HepG2 (cell line): Measurements from ENCODE around the gene RASSF4. TPM values are rescaled to one million over a fixed set of nuclear protein-coding genes. Genes with fewer than 3 reads are reported as not detected.

Experiments used
- ARNT ChIP-seq: fragments of 450-650 bp; IDR thresholded peaks from 2 replicates; pipeline ENCODE4 v1.6.1; 2017
- CHCHD3 ChIP-seq: sonication (generic); formaldehyde crosslinking; IDR thresholded peaks from 2 replicates; pipeline ENCODE4 v1.8.0; 2022; ENCODE audit warnings: mild to moderate bottlenecking, missing genetic modification reagents, moderate library complexity
- CREM ChIP-seq, 2 experiments: sonication (generic) in 1 of 2; formaldehyde crosslinking in 1 of 2; IDR thresholded peaks; 2 replicates each; pipeline versions ENCODE4 v1.4.0 to v1.6.1; 2016 to 2020; ENCODE audit warnings: antibody characterized with exemption in 1 of 2, mild to moderate bottlenecking in 1 of 2, missing genetic modification reagents in 1 of 2
- ELF1 ChIP-seq: sonication (generic); formaldehyde crosslinking; IDR thresholded peaks from 2 replicates; pipeline ENCODE4 v1.4.0; 2020; ENCODE audit warnings: missing genetic modification reagents
- HDAC1 ChIP-seq: sonication (generic); formaldehyde crosslinking; IDR thresholded peaks from 2 replicates; pipeline ENCODE4 v1.5.1; 2020; ENCODE audit warnings: mild to moderate bottlenecking, missing genetic modification reagents
- HNRNPLL ChIP-seq: fragments of 200-400 bp; formaldehyde crosslinking; IDR thresholded peaks from 2 replicates; pipeline ENCODE4 v1.6.1; 2017; ENCODE audit warnings: mild to moderate bottlenecking, low read depth, low read length; ENCODE audit not compliant: poor library complexity, severe bottlenecking
- KMT2A ChIP-seq: sonication (generic); formaldehyde crosslinking; IDR thresholded peaks from 2 replicates; pipeline ENCODE4 v1.4.0; 2020; ENCODE audit warnings: missing genetic modification reagents
- MZF1 ChIP-seq: sonication (generic); formaldehyde crosslinking; IDR thresholded peaks from 2 replicates; pipeline ENCODE4 v1.8.1; 2023; ENCODE audit warnings: mild to moderate bottlenecking, missing genetic modification reagents, borderline replicate concordance
- NCOR1 ChIP-seq: fragments of 200-600 bp; sonication (generic); IDR thresholded peaks from 2 replicates; pipeline ENCODE4 v1.7.0; 2017; ENCODE audit warnings: antibody characterized with exemption, low read length, borderline replicate concordance
- NKX3-1 ChIP-seq: sonication (generic); formaldehyde crosslinking; IDR thresholded peaks from 2 replicates; pipeline ENCODE4 v1.5.0; 2020; ENCODE audit warnings: missing genetic modification reagents
- PHF21A ChIP-seq: sonication (generic); formaldehyde crosslinking; IDR thresholded peaks from 2 replicates; pipeline ENCODE4 v1.5.0; 2020; ENCODE audit warnings: mild to moderate bottlenecking, missing genetic modification reagents
- PRDM10 ChIP-seq: sonication (generic); formaldehyde crosslinking; IDR thresholded peaks from 2 replicates; pipeline ENCODE4 v1.4.0; 2020; ENCODE audit warnings: low read depth, missing genetic modification reagents
- RARA ChIP-seq: IDR thresholded peaks from 2 replicates; pipeline ENCODE4 v1.6.1; 2016; ENCODE audit warnings: missing genetic modification reagents, missing compliant biosample characterization
- RXRA ChIP-seq: sonication (generic); formaldehyde crosslinking; IDR thresholded peaks from 2 replicates; pipeline ENCODE4 v1.5.1; 2020; ENCODE audit warnings: missing genetic modification reagents
- SIN3A ChIP-seq: IDR thresholded peaks from 2 replicates; pipeline ENCODE4 v1.6.1; 2011; ENCODE audit warnings: low read depth, mild to moderate bottlenecking, control low read depth, low read length, borderline replicate concordance
- SKI ChIP-seq: fragments of 450-650 bp; IDR thresholded peaks from one replicate; pipeline ENCODE4 v1.6.1; 2018; ENCODE audit warnings: mild to moderate bottlenecking; ENCODE audit not compliant: partially characterized antibody
- SPEN ChIP-seq: sonication (generic); formaldehyde crosslinking; IDR thresholded peaks from 2 replicates; pipeline ENCODE4 v1.5.1; 2020; ENCODE audit warnings: low read depth, mild to moderate bottlenecking, missing genetic modification reagents
- SYNCRIP ChIP-seq: fragments of 200-400 bp; formaldehyde crosslinking; IDR thresholded peaks from 2 replicates; pipeline ENCODE4 v1.6.1; 2018; ENCODE audit warnings: mild to moderate bottlenecking, low read depth, low read length; ENCODE audit not compliant: insufficient read depth
- THYN1 ChIP-seq: sonication (generic); formaldehyde crosslinking; IDR thresholded peaks from 2 replicates; pipeline ENCODE4 v1.8.1; 2023; ENCODE audit warnings: low read depth, mild to moderate bottlenecking, moderate library complexity, missing genetic modification reagents, borderline replicate concordance
- ZMYM2 ChIP-seq: sonication (generic); formaldehyde crosslinking; IDR thresholded peaks from 2 replicates; pipeline ENCODE4 v1.8.0; 2022; ENCODE audit warnings: mild to moderate bottlenecking, missing genetic modification reagents
- ZNF484 ChIP-seq: sonication (generic); formaldehyde crosslinking; IDR thresholded peaks from 2 replicates; pipeline ENCODE4 v1.5.1; 2020; ENCODE audit warnings: mild to moderate bottlenecking, low read depth, missing genetic modification reagents, borderline replicate concordance
- ZNF496 ChIP-seq: sonication (generic); formaldehyde crosslinking; IDR thresholded peaks from 2 replicates; pipeline ENCODE4 v1.8.1; 2023; ENCODE audit warnings: mild to moderate bottlenecking, moderate library complexity, missing genetic modification reagents; ENCODE audit not compliant: insufficient replicate concordance
- ZNF598 ChIP-seq: sonication (generic); formaldehyde crosslinking; IDR thresholded peaks from 2 replicates; pipeline ENCODE4 v1.5.1; 2020; ENCODE audit warnings: mild to moderate bottlenecking, missing genetic modification reagents, borderline replicate concordance
- ZNF607 ChIP-seq: sonication (generic); formaldehyde crosslinking; IDR thresholded peaks from 2 replicates; pipeline ENCODE4 v1.5.1; 2020; ENCODE audit warnings: missing genetic modification reagents, mild to moderate bottlenecking, borderline replicate concordance
- ZNF768 ChIP-seq: sonication (generic); formaldehyde crosslinking; IDR thresholded peaks from 2 replicates; pipeline ENCODE4 v1.4.0; 2020; ENCODE audit warnings: missing genetic modification reagents
- ZNF790 ChIP-seq: sonication (generic); formaldehyde crosslinking; IDR thresholded peaks from 2 replicates; pipeline ENCODE4 v1.8.0; 2022; ENCODE audit warnings: missing genetic modification reagents, mild to moderate bottlenecking, borderline replicate concordance
- polyA plus RNA-seq, 8 experiments: library from polyadenylated mRNA; depleted of rRNA in 3 of 8; stranded (reverse) in 7 of 8; unstranded in 1 of 8; fragments of >200 nt; fragmentation: Illumina TruSeq in 4 of 8; extraction: Trizol in 4 of 8; gene quantifications; 2 replicates each; pipeline versions ENCODE4 v1.2.1 to v1.2.3, GENCODE V29; 2011 to 2016; ENCODE audit warnings: low read depth in 4 of 8, missing spikeins in 1 of 8, mixed read lengths in 1 of 8; ENCODE audit not compliant: insufficient read depth in 1 of 8
- total RNA-seq, 5 experiments: library from RNA; depleted of rRNA; stranded (reverse); fragments of >200 nt; fragmentation: Illumina TruSeq; extraction: Trizol; gene quantifications; 2 replicates each; pipeline ENCODE4 v1.2.3, GENCODE V29; 2016; ENCODE audit warnings: low read depth in 1 of 5
- TF ChIP-seq, protein P1 (sequence below): IDR thresholded peaks from 2 replicates; pipeline ENCODE4 v1.6.1; 2016
- TF ChIP-seq, protein P2 (sequence below): IDR thresholded peaks from 2 replicates; pipeline ENCODE4 v1.6.1; 2016; ENCODE audit warnings: mild to moderate bottlenecking, missing biosample characterization, missing genetic modification reagents

Gene RASSF4
- total and polyA plus RNA-seq, 2 of the 13 experiments (the other 11 are each of a cell fraction or from before 2014, with no cell fraction given): 34.0 to 51.7 TPM

GRCh38 chr10:44966129-44966815 lies 6.7 kb downstream of the RASSF4 start (continued):
- peak; percentile 36; the same call in 1 of the 2 replicates for TF ChIP-seq PRDM10 (CRISPR knock-in tag)
- TF ChIP-seq, protein P1, sequence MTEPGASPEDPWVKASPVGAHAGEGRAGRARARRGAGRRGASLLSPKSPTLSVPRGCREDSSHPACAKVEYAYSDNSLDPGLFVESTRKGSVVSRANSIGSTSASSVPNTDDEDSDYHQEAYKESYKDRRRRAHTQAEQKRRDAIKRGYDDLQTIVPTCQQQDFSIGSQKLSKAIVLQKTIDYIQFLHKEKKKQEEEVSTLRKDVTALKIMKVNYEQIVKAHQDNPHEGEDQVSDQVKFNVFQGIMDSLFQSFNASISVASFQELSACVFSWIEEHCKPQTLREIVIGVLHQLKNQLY: no peak
- peak; percentile 32; the same call in 1 of the 2 replicates for TF ChIP-seq HDAC1 (CRISPR knock-in tag)
- no peak for TF ChIP-seq NCOR1
- no peak for TF ChIP-seq MZF1 (CRISPR knock-in tag)
- no peak for TF ChIP-seq ARNT
- no peak for TF ChIP-seq ZNF598 (CRISPR knock-in tag)
- TF ChIP-seq ZNF496 (CRISPR knock-in tag): no peak
- peak; percentile 32; the same call in 1 of the 2 replicates for TF ChIP-seq RARA (CRISPR knock-in tag)
- no peak for TF ChIP-seq ZNF607 (CRISPR knock-in tag)
- no peak for TF ChIP-seq ZNF484 (CRISPR knock-in tag)
- TF ChIP-seq CREM (IDR thresholded peaks at IDR 0.05): no peak
- TF ChIP-seq CREM (CRISPR knock-in tag; IDR thresholded peaks at IDR 0.05): no peak
- no peak for TF ChIP-seq CHCHD3 (CRISPR knock-in tag)
- TF ChIP-seq PHF21A (CRISPR knock-in tag): 0 out of 2 replicates have a peak, but pooled peaks have one; percentile 38
- TF ChIP-seq SIN3A: no peak
- no peak for TF ChIP-seq ZNF790 (CRISPR knock-in tag)
- TF ChIP-seq, protein P2, sequence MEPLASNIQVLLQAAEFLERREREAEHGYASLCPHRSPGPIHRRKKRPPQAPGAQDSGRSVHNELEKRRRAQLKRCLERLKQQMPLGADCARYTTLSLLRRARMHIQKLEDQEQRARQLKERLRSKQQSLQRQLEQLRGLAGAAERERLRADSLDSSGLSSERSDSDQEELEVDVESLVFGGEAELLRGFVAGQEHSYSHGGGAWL (CRISPR knock-in tag): no peak
- TF ChIP-seq SKI: no peak
- no peak for TF ChIP-seq THYN1 (CRISPR knock-in tag)
- no peak for TF ChIP-seq NKX3-1
- no peak for TF ChIP-seq HNRNPLL
- no peak for TF ChIP-seq ELF1 (CRISPR knock-in tag)
- TF ChIP-seq ZNF768 (CRISPR knock-in tag): no peak
- no peak for TF ChIP-seq SYNCRIP
- TF ChIP-seq SPEN (CRISPR knock-in tag): no peak
- no peak for TF ChIP-seq ZMYM2 (CRISPR knock-in tag)
- TF ChIP-seq RXRA: no peak
- no peak for TF ChIP-seq KMT2A
